ENCODE data around the gene GAGE12J.
"Not testable (repeated sequence)": the region's sequence is repeated elsewhere in the genome, so short reads cannot be mapped to it uniquely, and the experiment has no call there.

Gene GAGE12J

GRCh38 chrX:49303346-49303745 is 18.5 kb upstream of the GAGE12J start, which contains the start of gene GAGE10:
Gene GAGE10 (plus strand): TSS chrX:49303646. CDS start chrX:49304860, 1,214 bp downstream.
- Histone ChIP-seq H3K9me3 (replicated peaks in 1 of 11) (no peaks in the 10 kb centered on the region), H3K27ac (no peak within 1 kb of the TSS), H4K20me1 (peaks cover 0 to 4% (median 0%) of the 10 kb centered on the region in 11 experiments; a peak in 1 of 22 replicates), H3K4me2 (no peak within 1 kb of the TSS), H3K27me3 (peaks cover 64 to 90% (median 78%) of the 10 kb centered on the region in 11 experiments), H3K36me3 (no peaks in the 10 kb centered on the region), H3K4me1 (peaks cover 0 to 8% (median 4%) of the 10 kb centered on the region in 10 experiments; a peak in 14 of 20 replicates), H3K9ac (no peak within 1 kb of the TSS), H3K4me3 (no peak within 1 kb of the TSS)
- no peak for TF ChIP-seq Cebpa-rat (IDR thresholded peaks at IDR 0.05)

GRCh38 chrX:49307775-49308174 is 14.1 kb upstream of the GAGE12J start:
- Histone ChIP-seq H3K4me2 (peak overlapping the region in 4 of 11 experiments; percentile 76 to 91 (median 82); a peak in 4 of 22 replicates), H3K4me1 (peaks cover 8 to 30% (median 25%) of the 10 kb centered on the region in 10 experiments), H3K27me3 (peaks cover 23 to 65% (median 55%) of the 10 kb centered on the region in 11 experiments)
- H3K36me3 ChIP-seq; H3K9ac ChIP-seq; H3K4me3 ChIP-seq; H3K27ac ChIP-seq; H4K20me1 ChIP-seq; H3K9me3 ChIP-seq (replicated peaks in 1 of 11): not testable (repeated sequence)

DNA sequence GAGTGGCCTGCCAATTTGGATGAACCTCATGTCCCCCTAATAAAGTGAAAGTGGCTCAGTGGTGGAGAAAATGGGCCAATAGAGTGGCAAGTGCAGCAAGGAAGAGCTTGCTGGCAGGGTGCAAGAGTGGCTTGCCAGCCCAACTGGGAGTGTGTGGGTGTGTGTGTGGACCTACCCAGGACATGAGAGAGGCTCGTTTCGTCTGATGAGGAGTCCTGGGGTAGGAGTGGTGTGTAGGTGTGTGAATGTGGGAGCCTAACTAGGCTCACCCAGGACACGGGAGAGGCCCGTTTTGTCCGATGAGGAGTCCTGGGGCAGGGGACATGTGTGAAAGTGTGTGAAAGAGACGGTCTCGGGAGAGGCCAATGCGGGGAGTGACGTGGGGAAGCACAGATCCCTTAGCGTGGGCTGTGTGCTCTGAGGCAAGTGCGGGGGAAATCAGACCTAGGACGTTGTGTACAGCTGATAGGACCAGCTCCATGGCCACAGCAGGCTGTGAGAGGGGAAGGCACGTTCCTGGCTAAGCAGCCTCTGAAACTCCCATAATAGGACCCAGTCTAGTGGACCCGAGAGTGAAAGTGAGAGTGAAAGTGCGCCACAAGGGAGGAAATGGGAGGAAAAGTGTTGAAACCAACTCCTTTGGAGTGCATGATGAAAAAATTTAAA is 13.1 kb upstream of the GAGE12J start:
- Histone ChIP-seq H3K9ac (peak overlapping the region; percentile 30 to 76 (median 70); a peak in 21 of 22 replicates), H3K4me2 (peak overlapping the region; percentile 74 to 95 (median 85)), H3K4me3 (peak overlapping the region; percentile 14 to 62 (median 45); a peak in 17 of 20 replicates)

GRCh38 chrX:49309401-49309981 is 12.3 kb upstream of the GAGE12J start:
- no peak for TF ChIP-seq Cebpa-rat (IDR thresholded peaks at IDR 0.05)
- H3K36me3 ChIP-seq, result no peaks in the 10 kb centered on the region
- no peaks in the 10 kb centered on the region for H4K20me1 ChIP-seq
- peak overlapping the region; percentile 43 to 76 (median 70); a peak in 21 of 22 replicates for H3K9ac ChIP-seq
- H3K4me2 ChIP-seq, result peak overlapping the region; percentile 74 to 95 (median 85)
- H3K27me3 ChIP-seq, result peaks cover 11 to 60% (median 48%) of the 10 kb centered on the region in 11 experiments; a peak in 19 of 22 replicates
- H3K4me3 ChIP-seq, result peak overlapping the region; percentile 14 to 62 (median 45); a peak in 17 of 20 replicates
- H3K9me3 ChIP-seq (replicated peaks in 1 of 11), result no peaks in the 10 kb centered on the region
- peaks cover 8 to 30% (median 25%) of the 10 kb centered on the region in 10 experiments for H3K4me1 ChIP-seq
- peak overlapping the region in 10 of 11 experiments; percentile 22 to 83 (median 76); a peak in 21 of 22 replicates for H3K27ac ChIP-seq

More for the DNA sequence above, 13.1 kb upstream of the GAGE12J start:
- Histone ChIP-seq H3K36me3 (no peaks in the 10 kb centered on the region), H3K9me3 (replicated peaks in 1 of 11) (no peaks in the 10 kb centered on the region), H4K20me1 (peaks cover 0 to 4% (median 0%) of the 10 kb centered on the region in 11 experiments; a peak in 1 of 22 replicates), H3K27ac (peak overlapping the region in 10 of 11 experiments; percentile 22 to 83 (median 76); a peak in 20 of 22 replicates), H3K4me1 (peaks cover 8 to 30% (median 25%) of the 10 kb centered on the region in 10 experiments), H3K27me3 (peaks cover 13 to 63% (median 54%) of the 10 kb centered on the region in 11 experiments; a peak in 21 of 22 replicates)
- no peak for TF ChIP-seq Cebpa-rat (IDR thresholded peaks at IDR 0.05)

DNA sequence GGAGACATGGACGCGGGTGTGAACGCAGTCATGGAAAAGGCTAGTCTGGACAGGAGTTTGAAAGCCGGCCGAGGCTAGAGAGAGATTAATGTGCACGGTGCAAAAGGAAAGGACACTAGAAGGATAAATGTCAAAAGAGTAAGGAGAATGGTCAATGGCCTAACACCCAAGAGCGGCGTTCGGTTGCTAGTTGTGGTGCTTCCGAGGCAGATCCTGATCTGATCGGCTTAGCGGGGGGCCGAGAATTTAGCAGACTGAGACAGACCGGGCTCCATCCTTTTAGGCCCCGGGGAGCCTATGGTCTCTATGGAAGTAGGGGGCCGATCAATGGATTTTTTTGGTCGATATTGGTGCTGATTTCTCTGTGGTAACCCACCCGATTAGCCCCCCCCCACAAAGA is 11.5 kb upstream of the GAGE12J start:
- Histone ChIP-seq H3K27ac (peak overlapping the region in 6 of 11 experiments; percentile 71 to 83 (median 76); a peak in 8 of 22 replicates), H3K4me1 (peaks cover 8 to 30% (median 25%) of the 10 kb centered on the region in 10 experiments), H4K20me1 (no peaks in the 10 kb centered on the region), H3K27me3 (peaks cover 18 to 63% (median 56%) of the 10 kb centered on the region in 11 experiments; a peak in 19 of 22 replicates), H3K4me3 (no peak overlapping the region), H3K36me3 (no peaks in the 10 kb centered on the region), H3K9ac (peak overlapping the region in 1 of 11 experiments; percentile 70; a peak in 1 of 22 replicates), H3K4me2 (peak overlapping the region; percentile 74 to 95 (median 85); a peak in 20 of 22 replicates), H3K9me3 (replicated peaks in 1 of 11) (no peaks in the 10 kb centered on the region)
- TF ChIP-seq Cebpa-rat (IDR thresholded peaks at IDR 0.05), result no peak

GRCh38 chrX:49312176-49312575 is 9.7 kb upstream of the GAGE12J start:
- H3K4me1 ChIP-seq, result peaks cover 8 to 30% (median 25%) of the 10 kb centered on the region in 10 experiments
- H3K9ac ChIP-seq, result no peak overlapping the region
- no peaks in the 10 kb centered on the region for H4K20me1 ChIP-seq
- H3K27ac ChIP-seq, result no peak overlapping the region
- H3K27me3 ChIP-seq, result peaks cover 27 to 70% (median 56%) of the 10 kb centered on the region in 11 experiments
- H3K9me3 ChIP-seq (replicated peaks in 1 of 11), result no peaks in the 10 kb centered on the region
- TF ChIP-seq Cebpa-rat (IDR thresholded peaks at IDR 0.05), result no peak
- H3K4me3 ChIP-seq, result no peak overlapping the region
- no peaks in the 10 kb centered on the region for H3K36me3 ChIP-seq
- no peak overlapping the region for H3K4me2 ChIP-seq

- no peak overlapping the region for H3K27ac ChIP-seq
- no peaks in the 10 kb centered on the region for H4K20me1 ChIP-seq
- H3K36me3 ChIP-seq, result no peaks in the 10 kb centered on the region
- H3K4me3 ChIP-seq, result no peak overlapping the region
- no peaks in the 10 kb centered on the region for H3K9me3 ChIP-seq (replicated peaks in 1 of 11)
- H3K27me3 ChIP-seq, result peaks cover 16 to 62% (median 50%) of the 10 kb centered on the region in 11 experiments
- H3K4me2 ChIP-seq, result no peak overlapping the region
- no peak for TF ChIP-seq Cebpa-rat (IDR thresholded peaks at IDR 0.05)
- no peak overlapping the region for H3K9ac ChIP-seq
- H3K4me1 ChIP-seq, result no peaks in the 10 kb centered on the region
These were observed 5.8 kb upstream of the GAGE12J start for GRCh38 chrX:49316085-49316484.

- not testable (repeated sequence) for H3K9ac ChIP-seq; H3K4me2 ChIP-seq; H3K36me3 ChIP-seq; H4K20me1 ChIP-seq; H3K4me1 ChIP-seq; H3K27me3 ChIP-seq; H3K4me3 ChIP-seq; H3K9me3 ChIP-seq (replicated peaks in 1 of 11); H3K27ac ChIP-seq
These were observed 429 bp downstream of the GAGE12J start for GRCh38 chrX:49322266-49322665.

GRCh38 chrX:49323735-49324134 is 1.9 kb downstream of the GAGE12J start:
- not testable (repeated sequence) for H3K27me3 ChIP-seq; H3K36me3 ChIP-seq; H4K20me1 ChIP-seq; H3K4me3 ChIP-seq; H3K27ac ChIP-seq; H3K4me1 ChIP-seq; H3K9ac ChIP-seq; H3K4me2 ChIP-seq; H3K9me3 ChIP-seq (replicated peaks in 1 of 11)

- H3K9ac ChIP-seq; H3K4me3 ChIP-seq; H3K27me3 ChIP-seq; H3K9me3 ChIP-seq (replicated peaks in 1 of 11); H3K4me1 ChIP-seq; H3K27ac ChIP-seq; H4K20me1 ChIP-seq; H3K4me2 ChIP-seq; H3K36me3 ChIP-seq: not testable (repeated sequence)
These were observed 8.6 kb downstream of the GAGE12J start for GRCh38 chrX:49330421-49330820.

GRCh38 chrX:49331282-49331681 is 9.4 kb downstream of the GAGE12J start, which contains the start of gene GAGE13:
Gene GAGE13 (plus strand): TSS chrX:49331582. CDS start chrX:49332738, 1,156 bp downstream.
- H3K27me3 ChIP-seq; H3K4me2 ChIP-seq; H3K9me3 ChIP-seq (replicated peaks in 1 of 11); H3K27ac ChIP-seq; H3K4me1 ChIP-seq; H3K4me3 ChIP-seq; H3K9ac ChIP-seq; H3K36me3 ChIP-seq; H4K20me1 ChIP-seq: not testable (repeated sequence)

- not testable (repeated sequence) for H3K27ac ChIP-seq; H4K20me1 ChIP-seq; H3K4me3 ChIP-seq; H3K27me3 ChIP-seq; H3K9ac ChIP-seq; H3K4me2 ChIP-seq; H3K36me3 ChIP-seq; H3K9me3 ChIP-seq (replicated peaks in 1 of 11); H3K4me1 ChIP-seq
These were observed 10.0 kb downstream of the GAGE12J start for GRCh38 chrX:49331841-49332240.

GRCh38 chrX:49341449-49341848 is 19.6 kb downstream of the GAGE12J start:
- H3K4me2 ChIP-seq; H3K9me3 ChIP-seq (replicated peaks in 1 of 11); H3K9ac ChIP-seq; H3K36me3 ChIP-seq; H3K4me3 ChIP-seq; H4K20me1 ChIP-seq; H3K27ac ChIP-seq; H3K4me1 ChIP-seq: not testable (repeated sequence)
- H3K27me3 ChIP-seq, result peaks cover 4 to 14% (median 8%) of the 10 kb centered on the region in 11 experiments; a peak in 20 of 22 replicates

Data from BLaER1 treated with 17β-estradiol and CSF1 and Interleukin-3, amounts not matched to agents 10 nM and 100 nM (cell line).